Motor neuron (in vitro differentiated cells): ENCODE data around the gene GNPAT. TPM values are rescaled to one million over a fixed set of nuclear protein-coding genes. Genes with fewer than 3 reads are reported as not detected.

Experiments used
- ATAC-seq, 8 experiments: fragments of 200-7000 bp; cut with Tn5 transposase; replicated peaks in 6 of 8; 2 replicates each; pipeline ENCODE4 v1.8.0; 2021; ENCODE audit warnings: mild to moderate bottlenecking in 8 of 8, moderate library complexity in 8 of 8
- H3K27ac ChIP-seq, 2 donors: fragments of 250-450 bp; sonication (Bioruptor Pico); 2 replicates each; pipeline ENCODE4 v1.9.0; 2021; ENCODE audit warnings: antibody characterized with exemption in 2 of 2, mild to moderate bottlenecking in 2 of 2, moderate library complexity in 1 of 2
- H3K4me1 ChIP-seq, 2 donors: fragments of 250-450 bp; sonication (Bioruptor Pico); replicated peaks in 1 of 2; 2 replicates each; pipeline ENCODE4 v1.6.1; 2021; ENCODE audit warnings: antibody characterized with exemption in 2 of 2, mild to moderate bottlenecking in 2 of 2, moderate library complexity in 1 of 2
- H3K4me3 ChIP-seq, 5 donors: fragments of 250-450 bp; sonication (Bioruptor Pico); 2 replicates each; pipeline ENCODE4 v1.9.0; 2021; ENCODE audit warnings: antibody characterized with exemption in 5 of 5, mild to moderate bottlenecking in 5 of 5, moderate library complexity in 4 of 5
- WGBS, 10 experiments: fragments of 450-650 bp; shearing (Covaris generic); methylation state at CpG; one replicate each; pipeline ENCODE4 v1.0.0; 2022; 5-methylcytosine and 5-hydroxymethylcytosine counted together
- in situ Hi-C, 9 experiments: fragments of 400-800 bp; cut with MboI; loops; one replicate each; pipeline ENCODE4 v1.15.0; 2021; ENCODE audit warnings: low sequenced_read_pairs in 9 of 9, low pct_unique_long_range_greater_than_20kb in 2 of 9; ENCODE audit not compliant: unreplicated experiment in 9 of 9
- total RNA-seq, 8 experiments: library from RNA; unstranded; fragments of 300-600 nt; gene quantifications; 2 replicates each; pipeline versions ENCODE4 v1.2.3 to v1.2.4, GENCODE V29; 2022

Gene GNPAT
- total RNA-seq, 8 experiments from 2014 or later: 25.2 to 72.6 (median 47.1) TPM

DNA sequence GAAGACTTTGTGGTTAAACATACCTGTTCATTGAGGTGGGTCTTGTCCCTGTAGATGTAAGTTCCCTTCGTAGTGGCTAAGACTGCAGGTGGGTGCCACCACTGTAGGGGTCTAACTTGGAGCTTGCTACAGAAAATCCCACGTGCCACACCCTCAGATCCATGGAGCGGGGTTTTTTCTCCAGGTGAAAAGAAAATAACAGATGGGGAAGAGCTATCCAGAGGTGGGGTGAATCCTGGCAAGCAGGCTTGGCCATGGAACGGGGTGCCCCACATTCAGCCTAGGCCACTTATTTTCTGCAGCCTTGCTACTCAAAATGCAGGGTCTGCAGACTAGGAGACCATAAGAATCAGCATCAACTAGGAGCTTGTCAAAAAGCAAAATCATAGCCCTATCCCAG, 72.6 kb downstream of the GNPAT start:
- ATAC-seq: no peak
- no peak overlapping the region for H3K27ac ChIP-seq
- in situ Hi-C loops: no loop called here
- no peaks in the 10 kb centered on the region for H3K4me1 ChIP-seq
- H3K4me3 ChIP-seq: no peak overlapping the region
- WGBS, 10 experiments: 20 to 77% (median 59%) methylated on average over 1 to 4 of the region's 4 CpGs; no CpG with 5 or more reads in 4 of the 10 experiments

DNA sequence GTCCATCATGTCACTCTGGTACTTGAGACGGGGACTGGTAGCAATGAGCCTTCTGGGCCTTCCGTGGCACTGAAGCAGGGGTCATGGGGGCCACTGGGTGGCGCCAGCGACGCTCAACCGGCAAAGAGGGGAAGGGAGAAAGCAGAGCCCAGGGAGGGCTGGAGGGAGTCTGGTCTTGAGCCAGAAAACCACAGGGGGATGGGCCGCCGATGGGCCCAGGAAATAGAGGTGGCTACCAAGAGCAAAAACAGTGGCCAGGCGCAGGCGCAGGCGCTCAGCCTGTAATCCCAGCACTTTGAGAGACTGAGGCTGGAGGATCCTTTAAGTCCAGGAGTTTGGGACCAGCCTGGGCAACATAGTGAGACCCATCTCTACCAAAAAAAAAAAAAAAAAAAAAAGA, 74.9 kb downstream of the GNPAT start:
- H3K27ac ChIP-seq: no peak overlapping the region
- no peaks in the 10 kb centered on the region for H3K4me1 ChIP-seq
- no peak overlapping the region for H3K4me3 ChIP-seq
- peak in 3 of 8 experiments; percentile 82 to 97 (median 85) for ATAC-seq
- in situ Hi-C loops: no loop called here
- 33 to 80% (median 59%) methylated on average over 3 to 11 of the region's 11 CpGs; no CpG with 5 or more reads in 4 of the 10 experiments for WGBS, 10 experiments

DNA sequence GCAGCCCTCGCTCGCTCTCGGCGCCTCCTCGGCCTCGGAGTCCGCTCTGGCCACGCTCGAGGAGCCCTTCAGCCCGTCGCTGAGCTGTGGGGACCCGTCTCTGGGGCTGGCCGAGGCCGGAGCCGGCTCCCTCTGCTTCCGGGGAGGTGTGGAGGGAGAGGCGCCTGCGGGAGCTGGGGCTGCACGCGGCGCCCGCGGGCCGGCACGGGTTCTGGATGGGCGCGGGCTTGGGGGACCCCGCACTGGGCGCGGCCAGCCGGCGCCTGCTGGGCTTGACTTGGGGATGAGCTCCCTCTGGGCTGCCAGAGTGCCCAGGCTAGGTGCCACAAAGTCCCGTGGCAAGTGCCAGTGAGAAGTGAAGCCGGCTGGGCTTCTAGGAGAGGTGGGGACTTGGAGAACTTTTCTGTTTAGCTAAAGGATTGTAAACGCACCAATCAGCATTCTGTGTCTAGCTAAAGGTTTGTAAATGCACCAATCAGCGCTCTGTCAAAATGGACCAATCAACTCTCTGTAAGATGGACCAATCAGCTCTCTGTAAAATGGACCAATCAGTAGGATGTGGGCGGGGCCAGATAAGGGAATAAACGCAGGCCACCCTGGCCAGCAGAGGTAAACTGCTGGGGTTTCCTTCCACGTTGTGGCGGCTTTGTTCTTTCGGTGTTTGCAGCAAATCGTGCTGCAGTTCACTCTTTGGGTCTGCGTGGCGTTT, 76.4 kb downstream of the GNPAT start:
- ATAC-seq: no peak
- H3K4me3 ChIP-seq: no peak overlapping the region
- H3K27ac ChIP-seq: no peak overlapping the region
- 60 to 98% (median 87%) methylated on average over 1 to 33 of the region's 44 CpGs; no CpG with 5 or more reads in 2 of the 10 experiments for WGBS, 10 experiments
- no peaks in the 10 kb centered on the region for H3K4me1 ChIP-seq
- in situ Hi-C loops: no loop called here

DNA sequence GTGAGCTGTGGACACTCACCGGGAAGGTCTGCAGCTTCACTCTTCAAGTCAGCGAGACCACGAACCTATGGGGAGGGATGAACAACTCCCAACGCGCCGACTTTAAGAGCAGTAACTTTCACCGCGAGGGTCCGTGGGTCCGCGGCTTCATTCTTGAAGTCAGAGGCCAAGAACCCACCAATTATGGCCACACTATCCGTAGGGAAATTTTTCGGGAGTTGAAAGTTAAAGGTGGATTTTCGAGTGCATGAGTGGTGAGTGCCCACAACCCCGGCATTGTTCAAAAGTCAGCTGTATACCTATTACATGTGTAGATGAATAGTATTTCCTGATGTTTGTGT, 77.0 kb downstream of the GNPAT start:
- in situ Hi-C loops: no loop called here
- Histone ChIP-seq H3K4me1 (no peaks in the 10 kb centered on the region), H3K4me3 (no peak overlapping the region), H3K27ac (no peak overlapping the region)
- ATAC-seq: no peak
- 61 to 98% (median 89%) methylated on average over 4 to 15 of the region's 15 CpGs; no CpG with 5 or more reads in 1 of the 10 experiments for WGBS, 10 experiments

DNA sequence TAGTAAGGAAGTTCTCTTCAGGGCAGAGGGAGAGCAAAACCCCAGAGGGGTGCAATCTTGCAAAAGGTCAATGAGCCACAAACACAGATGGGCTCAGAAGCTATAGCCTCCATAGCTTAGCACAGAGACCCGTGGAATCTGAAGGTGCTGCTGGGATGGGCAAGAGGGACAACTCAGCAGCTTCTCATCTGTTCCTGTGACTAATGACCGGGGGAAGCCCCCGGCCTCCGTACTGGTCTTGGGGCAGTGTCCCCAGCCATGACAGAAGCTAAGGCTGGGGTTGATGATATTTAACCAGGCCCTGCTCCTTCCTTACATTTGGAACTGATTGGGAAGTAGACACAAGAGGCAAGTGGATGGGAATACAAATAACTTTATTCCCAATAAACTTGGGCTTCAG, 77.6 kb downstream of the GNPAT start:
- Histone ChIP-seq H3K4me3 (no peak overlapping the region), H3K4me1 (no peaks in the 10 kb centered on the region), H3K27ac (no peak overlapping the region)
- no peak for ATAC-seq
- 60 to 90% (median 80%) methylated on average over 1 to 4 of the region's 4 CpGs; no CpG with 5 or more reads in 4 of the 10 experiments for WGBS, 10 experiments
- in situ Hi-C loops: no loop called here

DNA sequence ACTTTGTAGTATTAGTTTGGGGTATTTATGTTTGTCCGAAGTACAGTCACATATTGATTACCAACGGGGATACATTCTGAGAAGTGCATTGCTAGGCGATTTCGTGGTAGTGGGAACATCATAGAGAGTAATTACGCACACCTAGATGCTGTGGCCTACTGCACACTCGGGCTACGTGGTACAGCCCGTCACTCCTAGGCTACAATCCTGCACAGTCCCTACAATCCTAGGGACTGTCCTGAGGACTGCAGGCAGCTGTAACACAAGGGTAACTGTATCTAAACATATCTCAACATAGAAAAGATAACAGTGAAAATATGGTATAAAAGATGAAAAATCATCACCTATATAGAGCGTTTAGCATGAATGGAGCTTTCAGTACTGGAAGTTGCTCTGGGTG, 78.1 kb downstream of the GNPAT start:
- 25 to 100% (median 80%) methylated on average over 1 to 9 of the region's 9 CpGs; no CpG with 5 or more reads in 1 of the 10 experiments for WGBS, 10 experiments
- Histone ChIP-seq H3K27ac (no peak overlapping the region), H3K4me1 (no peaks in the 10 kb centered on the region), H3K4me3 (no peak overlapping the region)
- ATAC-seq: no peak
- in situ Hi-C loops: no loop called here

DNA sequence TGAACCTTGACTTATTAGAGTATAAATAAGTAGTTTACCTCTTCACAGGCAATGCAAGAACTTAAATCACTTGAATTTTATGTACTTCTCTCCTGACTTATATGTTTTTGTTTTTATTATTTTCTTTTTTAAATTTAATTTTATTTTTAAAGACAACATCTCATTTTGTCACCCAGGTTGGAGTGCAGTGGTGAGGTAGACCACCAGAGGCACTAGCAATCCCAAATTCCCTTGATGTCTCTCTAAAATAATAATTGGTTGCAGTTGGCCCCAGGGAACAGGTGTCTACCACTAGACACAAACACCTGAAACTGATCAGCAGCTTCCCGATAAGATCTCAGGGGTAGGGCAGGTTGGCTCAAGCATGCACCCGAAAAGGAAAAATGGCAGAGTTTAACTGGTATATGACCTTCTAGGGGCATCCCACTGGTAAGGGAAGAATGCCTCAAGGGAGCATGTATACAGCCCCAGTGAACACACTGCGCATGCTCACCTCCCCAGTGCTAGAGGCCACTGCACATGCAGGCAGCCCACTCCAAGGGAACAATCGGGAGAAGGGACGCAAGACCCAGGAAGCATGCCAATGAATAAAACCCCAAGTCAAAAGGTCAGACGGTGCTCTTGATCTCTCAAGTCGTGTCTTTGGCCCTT, 82.0 kb downstream of the GNPAT start:
- H3K4me1 ChIP-seq: no peaks in the 10 kb centered on the region
- no peak overlapping the region for H3K4me3 ChIP-seq
- in situ Hi-C loops: no loop called here
- no peak for ATAC-seq
- 28 to 90% (median 82%) methylated on average over 1 to 7 of the region's 7 CpGs; no CpG with 5 or more reads in 3 of the 10 experiments for WGBS, 10 experiments
- no peak overlapping the region for H3K27ac ChIP-seq

DNA sequence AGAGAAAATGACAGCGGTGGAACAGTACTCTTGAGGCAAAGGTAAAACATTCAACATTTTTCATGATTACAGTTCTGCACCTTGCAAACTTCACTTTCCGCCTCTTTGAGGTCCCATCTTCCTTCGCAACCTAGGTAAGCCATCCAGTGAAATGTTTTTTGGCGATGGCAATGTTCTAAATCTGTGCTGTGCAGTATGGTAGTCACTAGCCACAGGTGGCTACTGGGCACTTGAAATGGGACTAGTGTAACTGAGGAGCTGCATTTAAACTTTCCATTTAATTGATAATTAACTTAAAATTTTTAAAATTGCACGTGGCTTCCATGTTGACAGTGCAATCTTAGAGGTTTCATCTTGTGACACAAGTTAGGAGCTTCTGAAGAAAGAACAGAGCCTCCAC, 83.6 kb downstream of the GNPAT start:
- no peak for ATAC-seq
- 63 to 96% (median 83%) methylated on average over 2 to 5 of the region's 5 CpGs for WGBS, 10 experiments

DNA sequence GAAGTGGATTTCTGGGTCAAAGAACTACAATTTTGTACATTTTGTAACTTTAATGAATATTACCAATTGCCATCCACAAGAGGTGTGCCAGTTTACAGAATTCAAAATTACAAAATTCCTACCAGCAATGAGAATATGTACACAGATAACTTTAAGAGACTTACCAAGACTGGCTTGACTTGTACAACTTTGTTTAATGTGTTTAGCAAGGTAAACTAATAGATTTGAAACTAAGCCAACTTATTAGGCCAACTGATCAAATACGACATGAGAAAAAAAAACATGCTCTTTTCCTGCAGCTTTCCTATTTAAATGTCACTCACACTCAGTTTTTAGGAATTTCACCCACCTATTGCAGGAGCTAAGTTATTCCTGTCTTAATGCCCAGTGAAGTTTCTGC, 85.2 kb downstream of the GNPAT start:
- Histone ChIP-seq H3K27ac (no peak overlapping the region), H3K4me3 (no peak overlapping the region), H3K4me1 (no peaks in the 10 kb centered on the region)
- 57 to 100% (median 69%) methylated on average over 1 of the region's 1 CpG; no CpG with 5 or more reads in 3 of the 10 experiments for WGBS, 10 experiments
- in situ Hi-C loops: no loop called here
- ATAC-seq: no peak

More for the DNA sequence above, 83.6 kb downstream of the GNPAT start:
- in situ Hi-C loops: no loop called here
- Histone ChIP-seq H3K4me3 (no peak overlapping the region), H3K4me1 (no peaks in the 10 kb centered on the region), H3K27ac (no peak overlapping the region)

Other genes starting within 250 kb of the GNPAT start
- gene FAM89A, start 201.0 kb upstream of the GNPAT start, total RNA-seq: 10 to 100 TPM in 3 of 8 experiments, 1 to 10 TPM in 5; 1.9 to 61.1 (median 5.3) TPM
- 10 to 100 TPM in 4 of 8 experiments, 1 to 10 TPM in 2, under 1 TPM in 2; 0.18 to 21.8 (median 9.5) TPM for gene TRIM67, start 79.2 kb upstream of the GNPAT start, total RNA-seq
- 10 to 100 TPM; 13.4 to 19.8 (median 15.7) TPM for gene EXOC8, start 96.6 kb downstream of the GNPAT start, total RNA-seq
- 10 to 100 TPM in 7 of 8 experiments, 1 to 10 TPM in 1; 9.7 to 20.6 (median 15.0) TPM for gene SPRTN, start 97.1 kb downstream of the GNPAT start, total RNA-seq
- gene EGLN1, start 181.1 kb downstream of the GNPAT start, total RNA-seq: 10 to 100 TPM; 14.8 to 46.5 (median 35.4) TPM